Left kidney (tissue), 2 donors: Measurements from ENCODE around the gene BYSL. TPM values are rescaled to one million over a fixed set of nuclear protein-coding genes. Genes with fewer than 3 reads are reported as not detected.
A peak's percentile ranks its signal among the peaks of the same experiment; 100 is the strongest.
"Not testable (repeated sequence)": the region's sequence is repeated elsewhere in the genome, so short reads cannot be mapped to it uniquely, and the experiment has no call there.

ENCODE experiments used
- DNase-seq: peaks from one replicate; pipeline ENCODE4 v3.0.0-alpha.2; 2013
- polyA plus RNA-seq: library from polyadenylated mRNA; unstranded; fragments of 120-200 nt; gene quantifications from one replicate; pipeline ENCODE4 v1.2.1, GENCODE V29; 2013; ENCODE audit not compliant: insufficient read length

The BYSL gene
- polyA plus RNA-seq, 1 donor, result 26.5 TPM

DNA sequence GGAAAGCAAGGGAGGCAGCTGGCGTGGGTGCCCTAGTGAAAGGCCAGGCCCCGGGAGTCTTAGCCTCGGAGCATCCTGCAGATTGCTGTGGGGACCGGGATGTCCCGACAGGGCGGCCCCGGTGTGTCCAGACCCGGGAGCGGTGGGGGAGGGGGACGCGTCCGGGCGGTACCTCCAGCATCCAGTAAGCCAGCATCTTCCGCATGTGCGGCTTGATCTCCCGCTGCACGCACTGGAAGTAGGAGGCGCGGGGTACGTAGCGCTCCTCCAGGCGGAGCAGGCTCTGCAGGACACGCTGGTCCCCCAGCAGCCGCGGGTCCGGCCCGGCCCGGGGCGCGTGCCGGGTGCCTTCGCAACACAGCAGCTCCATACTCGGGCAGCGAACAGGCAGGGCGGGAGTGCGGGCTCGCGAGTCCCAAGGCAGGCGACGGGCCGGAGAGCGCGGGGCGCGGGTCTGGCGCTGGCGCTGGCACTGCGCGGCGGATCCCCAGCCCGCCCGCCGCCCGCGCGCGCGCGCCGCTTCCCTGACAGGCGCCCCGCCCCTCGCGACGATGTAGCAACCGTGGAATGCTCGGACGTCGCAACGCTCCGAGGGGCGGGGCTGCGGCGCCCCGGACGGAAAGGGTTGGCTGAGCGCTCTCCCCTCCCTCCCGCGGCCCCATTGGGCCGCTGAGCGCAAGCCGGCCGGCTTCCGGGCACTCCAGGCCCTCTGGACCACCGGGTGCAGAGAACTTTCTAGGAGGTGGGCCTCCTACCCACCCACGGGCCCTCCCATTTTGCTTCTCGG lies 20.2 kb downstream of the BYSL start, which contains the start of gene CCND3:
CCND3 (minus strand) TSS at position 529 of the 787 bp plus-strand sequence; CDS start at position 370, 159 bp downstream.
- peak; percentile 88 for DNase-seq

GRCh38 chr6:41942067-41942851 lies 21.0 kb downstream of the BYSL start:
- DNase-seq, result no peak

DNA sequence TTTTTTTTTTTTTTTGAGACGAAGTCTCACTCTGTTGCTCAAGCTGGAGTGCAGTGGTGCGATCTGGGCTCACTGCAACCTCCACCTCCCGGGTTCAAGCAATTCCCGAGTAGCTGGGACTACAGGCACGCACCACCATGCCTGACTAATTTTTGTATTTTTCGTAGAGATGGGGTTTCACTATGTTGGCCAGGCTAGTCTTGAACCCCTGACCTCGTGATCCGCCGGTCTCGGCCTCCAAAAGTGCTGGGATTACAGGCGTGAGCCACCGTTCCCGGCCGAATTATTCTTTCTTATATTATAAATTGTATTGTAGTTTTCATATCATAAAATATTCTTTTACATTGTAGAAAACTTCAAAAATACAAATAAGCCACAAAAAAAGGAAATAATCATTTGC lies 21.6 kb downstream of the BYSL start:
- DNase-seq, result not testable (repeated sequence)

GRCh38 chr6:41943456-41943855 lies 22.2 kb downstream of the BYSL start:
- DNase-seq, result no peak

DNA sequence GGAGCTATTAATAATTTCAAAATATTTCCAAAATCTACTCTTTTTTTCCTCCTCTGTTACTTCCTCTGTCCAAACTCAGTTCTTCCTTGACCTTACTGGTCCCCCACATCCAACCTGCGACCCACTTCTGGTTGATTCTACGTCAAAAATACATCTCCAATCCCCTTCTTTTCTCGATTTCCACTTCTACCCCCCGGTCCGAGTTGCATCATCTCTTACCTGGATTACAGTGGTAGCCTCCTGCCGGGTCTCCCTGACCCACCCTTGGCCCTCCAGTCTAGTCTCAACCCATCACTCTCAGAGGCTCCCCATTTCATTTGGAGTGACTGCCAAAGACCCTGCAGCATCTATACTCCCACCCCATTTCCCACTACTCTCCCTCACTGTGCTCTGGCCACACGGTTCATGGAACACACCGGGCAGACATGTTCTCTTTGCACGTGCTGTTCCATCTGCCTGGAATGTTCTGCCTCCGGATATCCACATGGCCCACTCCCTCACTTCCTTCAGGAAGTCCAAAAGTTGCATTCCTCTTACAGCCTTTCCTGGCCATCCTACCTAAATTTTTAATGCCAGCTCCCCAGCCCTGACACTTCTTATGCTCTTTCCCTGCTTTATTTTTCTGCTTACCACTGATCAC lies 26.4 kb downstream of the BYSL start:
- no peak for DNase-seq

DNA sequence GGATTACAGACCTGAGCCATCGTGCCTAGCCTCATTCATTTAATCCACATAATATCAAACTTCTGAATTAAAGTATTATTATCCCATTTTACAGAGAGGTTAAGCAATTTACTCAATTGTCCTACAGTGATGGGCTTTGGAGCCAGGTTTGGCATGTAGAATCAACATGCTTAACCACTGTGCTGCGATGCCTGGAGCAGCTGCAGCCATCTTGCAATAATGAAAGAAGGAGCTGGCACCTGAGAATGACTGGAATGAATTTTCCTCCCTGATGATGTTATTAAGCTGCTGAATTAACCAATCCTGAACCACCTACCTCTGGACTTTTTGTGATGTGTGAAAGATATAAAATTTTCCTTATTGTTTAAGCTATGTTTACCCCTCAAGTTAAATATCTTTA lies 33.4 kb downstream of the BYSL start:
- DNase-seq, result no peak

- DNase-seq, result no peak
Measured at GRCh38 chr6:41955412-41955811, 34.1 kb downstream of the BYSL start.

GRCh38 chr6:41957117-41957516 lies 35.8 kb downstream of the BYSL start:
- no peak for DNase-seq

DNA sequence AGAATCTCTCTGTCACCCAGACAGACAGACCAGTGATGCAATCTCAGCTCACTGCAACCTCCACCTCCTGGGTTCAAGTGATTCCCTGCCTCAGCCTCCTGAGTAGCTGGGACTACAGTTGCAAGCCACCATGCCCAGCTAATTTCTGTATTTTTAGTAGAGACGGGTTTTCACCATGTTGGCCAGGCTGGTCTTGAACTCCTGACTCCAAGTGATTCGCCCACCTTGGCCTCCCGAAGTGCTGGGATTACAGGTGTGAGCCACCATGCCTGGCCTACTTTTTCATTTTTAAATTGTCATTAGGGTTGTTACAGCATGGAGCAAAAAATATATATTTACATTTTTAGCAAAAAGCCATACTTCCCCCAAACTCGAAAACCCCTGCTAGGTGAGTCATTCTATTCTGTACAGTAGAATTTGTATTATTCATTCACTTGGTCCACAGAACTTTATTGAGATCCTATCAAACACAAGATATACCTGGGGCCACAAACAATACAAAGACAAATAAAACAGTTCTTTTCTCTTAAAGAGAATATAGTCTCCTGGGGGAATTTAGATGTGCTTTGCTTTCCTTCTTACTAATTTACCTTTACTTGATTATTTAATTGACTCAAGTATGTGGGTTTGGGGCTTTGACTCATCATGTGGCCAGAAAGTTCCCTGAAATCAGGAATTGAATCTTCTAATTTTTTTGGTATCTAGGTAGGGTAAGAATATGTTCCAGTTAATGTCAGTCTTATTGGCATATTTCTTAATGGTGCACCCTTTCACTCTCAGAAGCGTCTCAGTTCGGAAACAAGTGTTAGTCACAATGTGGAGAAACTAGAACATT lies 36.9 kb downstream of the BYSL start:
- DNase-seq, result no peak

DNA sequence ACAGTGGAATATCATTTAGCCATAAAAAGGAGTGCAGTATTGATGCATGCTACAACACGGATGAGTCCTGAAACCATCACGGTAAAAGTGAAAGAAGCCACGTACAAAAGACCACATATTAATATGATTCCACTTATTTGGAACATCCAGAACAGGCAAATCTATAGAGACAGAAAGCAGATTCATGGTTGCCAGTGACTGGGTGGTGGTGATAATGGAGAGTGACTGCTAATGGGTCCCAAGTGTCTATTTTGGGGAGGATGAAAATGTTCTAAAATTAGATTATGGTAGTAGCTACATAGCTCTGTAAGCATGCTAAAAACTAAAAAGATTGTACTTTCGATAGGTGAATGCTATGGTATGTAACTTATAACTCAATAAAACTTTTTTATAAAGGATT lies 38.7 kb downstream of the BYSL start:
- no peak for DNase-seq

- no peak for DNase-seq
Measured at GRCh38 chr6:41963371-41963770, 42.1 kb downstream of the BYSL start.

DNA sequence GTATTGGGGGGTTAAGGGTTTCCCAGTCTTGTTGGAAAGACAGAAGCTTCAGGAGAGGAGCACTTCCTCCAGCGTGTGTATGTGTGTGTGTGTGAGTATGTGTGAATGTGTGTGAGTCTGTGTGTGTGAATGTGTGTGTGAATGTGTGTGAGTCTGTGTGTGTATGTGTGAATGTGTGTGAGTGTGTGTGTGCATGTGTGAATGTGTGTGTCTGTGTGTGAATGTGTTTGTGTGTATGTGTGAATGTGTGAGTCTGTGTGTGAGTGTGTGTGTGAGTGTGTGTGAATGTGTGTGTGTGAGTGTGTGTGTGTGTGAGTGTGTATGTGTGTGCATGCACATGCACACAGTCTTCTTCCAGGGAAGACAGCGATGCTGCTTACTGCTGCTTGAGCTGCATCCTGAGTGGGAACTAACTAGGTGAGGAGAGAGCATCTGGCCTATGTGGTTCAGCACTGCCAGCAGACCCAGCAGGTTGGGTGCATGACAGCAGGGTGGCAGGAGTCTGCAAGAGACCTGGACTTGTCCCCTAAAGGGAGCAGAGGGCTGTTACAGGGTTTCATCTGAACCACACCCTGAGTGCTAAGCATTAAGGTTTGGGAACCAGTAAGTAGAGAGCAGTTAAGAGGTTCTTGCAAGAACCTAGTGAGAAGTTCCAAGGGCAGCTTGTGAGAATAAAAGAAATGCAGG lies 43.0 kb downstream of the BYSL start:
- DNase-seq, result no peak

DNA sequence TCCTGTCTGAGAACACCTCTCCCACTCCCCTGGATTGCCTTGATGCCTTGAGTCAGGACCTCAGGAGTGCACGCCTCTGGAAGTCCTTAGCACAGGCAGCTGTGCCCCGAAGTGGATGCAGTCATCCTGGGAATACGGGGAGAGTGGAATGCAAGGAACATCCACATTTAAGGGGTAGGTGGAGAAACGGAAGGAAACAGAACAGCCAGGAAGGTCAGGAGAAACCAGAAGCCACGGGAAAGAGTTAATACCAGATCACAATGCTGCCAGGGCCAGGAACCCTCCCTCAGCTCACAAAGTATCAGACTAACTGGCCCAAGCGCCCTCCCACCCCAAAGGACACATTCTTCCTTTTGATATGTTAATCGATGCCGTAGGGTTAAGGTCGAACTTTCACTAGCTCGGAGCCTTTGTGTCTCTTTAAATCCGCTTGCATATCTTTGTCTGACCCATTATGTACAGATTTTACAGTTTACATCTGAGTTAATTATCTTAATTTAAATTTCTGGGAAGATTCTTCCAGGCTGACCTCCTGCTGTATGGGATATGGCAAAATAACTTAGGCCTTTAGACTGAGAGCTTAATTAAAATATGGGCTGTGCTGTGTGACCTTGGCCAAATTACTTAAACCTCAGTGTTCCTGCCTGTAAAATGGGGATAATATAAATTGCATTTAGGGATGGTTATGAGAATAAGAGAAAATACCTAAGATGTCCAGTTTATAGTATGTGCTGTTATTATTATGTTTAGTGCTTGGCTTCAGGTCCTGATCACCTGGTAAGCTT lies 44.3 kb downstream of the BYSL start:
- DNase-seq, result no peak

DNA sequence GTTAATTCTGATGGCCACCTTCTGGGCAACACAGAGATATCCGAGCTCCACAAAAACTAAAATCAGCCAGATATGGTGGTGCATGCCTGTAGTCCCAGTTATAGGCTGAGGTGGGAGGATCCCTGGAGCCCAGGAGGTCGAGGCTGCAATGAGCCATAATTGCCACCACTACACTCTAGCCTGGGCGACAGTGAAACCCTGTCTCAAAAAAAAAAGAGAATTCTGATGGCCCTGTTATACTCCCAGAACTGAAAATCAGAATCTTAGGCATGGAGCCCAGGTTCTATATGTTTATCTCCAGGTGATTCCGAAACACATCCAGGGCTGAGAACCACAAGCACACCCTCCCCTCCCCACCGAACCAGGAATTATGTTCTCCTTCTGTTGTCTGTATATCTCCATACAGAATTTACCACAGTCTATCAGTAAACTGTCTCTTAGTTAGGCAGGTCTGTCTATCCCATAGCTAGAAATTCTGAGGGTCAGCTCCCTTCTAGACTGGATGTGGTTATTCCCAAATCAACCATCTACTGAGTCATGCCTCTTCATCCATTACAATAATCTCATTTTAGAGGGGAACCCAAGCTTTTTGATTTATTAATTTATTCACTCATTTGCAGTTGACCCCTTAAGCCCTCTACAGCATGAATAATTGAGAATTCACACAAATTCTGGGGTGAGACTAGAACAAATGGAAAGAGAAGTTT lies 45.1 kb downstream of the BYSL start:
- DNase-seq, result no peak

DNA sequence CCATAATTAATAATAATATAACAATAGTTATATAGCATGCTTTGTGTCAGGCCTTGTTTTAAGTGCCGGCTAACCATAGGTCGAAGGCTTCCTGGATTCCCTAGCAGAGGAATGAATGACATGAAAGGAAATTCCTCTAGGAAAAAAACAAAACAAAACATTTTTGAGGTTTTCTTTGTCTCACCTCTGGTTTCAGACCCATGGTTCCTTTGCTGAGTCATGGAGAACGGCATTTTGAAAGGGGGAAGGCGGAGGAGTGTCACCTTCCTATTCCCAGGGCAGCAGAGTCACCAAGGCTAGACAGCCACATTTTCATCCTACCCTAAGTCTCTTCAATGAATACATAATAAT lies 45.6 kb downstream of the BYSL start:
- DNase-seq, result no peak

GRCh38 chr6:41967312-41968287 lies 46.3 kb downstream of the BYSL start:
- DNase-seq, result no peak

DNA sequence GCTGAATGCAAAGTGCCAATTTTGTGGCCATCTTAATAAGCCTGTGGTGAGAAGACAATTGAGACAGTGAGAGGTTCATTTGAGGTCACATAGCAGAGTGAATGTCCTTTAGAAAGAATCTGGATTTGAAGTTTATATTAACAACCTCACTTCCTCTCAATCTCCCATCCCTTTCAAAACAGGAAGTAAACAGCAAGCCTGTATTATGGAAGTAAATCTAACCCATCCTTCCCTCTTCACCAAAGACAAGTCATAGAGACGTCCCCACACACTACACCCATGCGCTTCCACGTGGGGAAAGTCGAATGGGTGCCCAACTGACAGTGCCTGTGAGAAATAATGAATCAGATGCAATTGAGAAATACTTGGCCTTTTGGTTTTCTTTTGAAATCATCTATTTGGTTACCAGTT lies 49.1 kb downstream of the BYSL start:
- DNase-seq, result no peak

GRCh38 chr6:41972826-41973225 lies 51.5 kb downstream of the BYSL start:
- no peak for DNase-seq
